SKM-1 (cell line): ENCODE measurements around the gene ZYX.
"Not testable (repeated sequence)": the region's sequence is repeated elsewhere in the genome, so short reads cannot be mapped to it uniquely, and the experiment has no call there.

Experiments
- DNase-seq: peaks from one replicate; lab custom pipeline; 2025; ENCODE audit not compliant: unreplicated experiment; lab: John Stamatoyannopoulos, UW

Gene ZYX

GRCh38 chr7:143384661-143385631, 3.8 kb downstream of the ZYX start:
- DNase-seq, result peak; percentile 55

GRCh38 chr7:143385891-143386781, 5.0 kb downstream of the ZYX start:
- DNase-seq, result no peak

- DNase-seq, result no peak
These were observed 6.2 kb downstream of the ZYX start for GRCh38 chr7:143387156-143387975.

GRCh38 chr7:143388051-143388450, 6.9 kb downstream of the ZYX start:
- no peak for DNase-seq

- no peak for DNase-seq
These were observed 7.5 kb downstream of the ZYX start for GRCh38 chr7:143388491-143389101.

- no peak for DNase-seq
These were observed 8.4 kb downstream of the ZYX start for GRCh38 chr7:143389316-143390103.

- DNase-seq, result no peak
These were observed 9.1 kb downstream of the ZYX start for GRCh38 chr7:143390104-143390772.

- no peak for DNase-seq
These were observed 9.7 kb downstream of the ZYX start for GRCh38 chr7:143390773-143391317.

GRCh38 chr7:143391462-143392404, 10.6 kb downstream of the ZYX start:
- no peak for DNase-seq

- DNase-seq, result not testable (repeated sequence)
These were observed 11.3 kb downstream of the ZYX start for GRCh38 chr7:143392427-143392826.

- DNase-seq, result no peak
These were observed 11.7 kb downstream of the ZYX start for GRCh38 chr7:143392875-143393266.

GRCh38 chr7:143393267-143394041, 12.3 kb downstream of the ZYX start:
- DNase-seq, result no peak

- DNase-seq, result no peak
These were observed 12.9 kb downstream of the ZYX start for GRCh38 chr7:143394068-143394467.

GRCh38 chr7:143394777-143395176, 13.6 kb downstream of the ZYX start:
- DNase-seq, result no peak

- DNase-seq, result no peak
These were observed 14.3 kb downstream of the ZYX start for GRCh38 chr7:143395187-143396149.

- DNase-seq, result no peak
These were observed 15.0 kb downstream of the ZYX start for GRCh38 chr7:143396182-143396581.
